C4-2B (cell line): Measurements from ENCODE around the gene FURIN.

Source experiments
- CTCF ChIP-seq: fragments of 450-650 bp; conservative IDR thresholded peaks from 2 replicates; pipeline ENCODE4 v1.5.1; 2017; ENCODE audit warnings: mild to moderate bottlenecking
- ZFX ChIP-seq: fragments of 450-650 bp; IDR thresholded peaks from 2 replicates; pipeline ENCODE4 v1.6.1; 2017

GRCh38 chr15:90875549-90875981 lies 7.2 kb downstream of the FURIN start:
- no peak for TF ChIP-seq CTCF
- no peak for TF ChIP-seq ZFX
